Adrenal gland (tissue), 5 donors: ENCODE measurements around the gene KCNJ15.

Experiments used
- CTCF ChIP-seq, 6 experiments: fragments of 450-650 bp in 4 of 6; fragments of 200-600 bp in 2 of 6; sonication (generic) in 1 of 6; IDR thresholded peaks; 1 replicate in 5 of 6; 2 replicates in 1 of 6; pipeline versions ENCODE4 v1.5.1 to v1.8.0; 2016 to 2021; ENCODE audit warnings: antibody characterized with exemption in 6 of 6, mild to moderate bottlenecking in 2 of 6, moderate library complexity in 1 of 6
- POLR2A ChIP-seq, 2 donors: fragments of 450-650 bp; IDR thresholded peaks; one replicate each; pipeline ENCODE4 v1.6.1; 2017; ENCODE audit warnings: antibody characterized with exemption in 2 of 2, mild to moderate bottlenecking in 2 of 2, moderate library complexity in 1 of 2
- donor health status: DM: no; HTN: no; CAD: no.

- TF ChIP-seq POLR2A (IDR thresholded peaks at IDR 0.05) (no peak), CTCF (IDR thresholded peaks at IDR 0.05) (no peak)
Observed at GRCh38 chr21:38341546-38342012, 84.8 kb downstream of the KCNJ15 start.
